HT1080 (cell line): Measurements from ENCODE around the gene EFCAB12. TPM values are rescaled to one million over a fixed set of nuclear protein-coding genes. Genes with fewer than 3 reads are reported as not detected.
"Not testable (repeated sequence)": the region's sequence is repeated elsewhere in the genome, so short reads cannot be mapped to it uniquely, and the experiment has no call there.

Experiments
- DNase-seq: peaks from one replicate; pipeline ENCODE4 v3.0.0-alpha.2; 2015; ENCODE audit warnings: low read depth
- total RNA-seq: library from RNA; depleted of rRNA; stranded (reverse); fragments of >200 nt; shearing (Covaris generic); gene quantifications from 2 replicates; pipeline ENCODE4 v1.2.3, GENCODE V29; 2014

The EFCAB12 gene
- total RNA-seq, 1 experiment from 2014 or later = not detected

DNA sequence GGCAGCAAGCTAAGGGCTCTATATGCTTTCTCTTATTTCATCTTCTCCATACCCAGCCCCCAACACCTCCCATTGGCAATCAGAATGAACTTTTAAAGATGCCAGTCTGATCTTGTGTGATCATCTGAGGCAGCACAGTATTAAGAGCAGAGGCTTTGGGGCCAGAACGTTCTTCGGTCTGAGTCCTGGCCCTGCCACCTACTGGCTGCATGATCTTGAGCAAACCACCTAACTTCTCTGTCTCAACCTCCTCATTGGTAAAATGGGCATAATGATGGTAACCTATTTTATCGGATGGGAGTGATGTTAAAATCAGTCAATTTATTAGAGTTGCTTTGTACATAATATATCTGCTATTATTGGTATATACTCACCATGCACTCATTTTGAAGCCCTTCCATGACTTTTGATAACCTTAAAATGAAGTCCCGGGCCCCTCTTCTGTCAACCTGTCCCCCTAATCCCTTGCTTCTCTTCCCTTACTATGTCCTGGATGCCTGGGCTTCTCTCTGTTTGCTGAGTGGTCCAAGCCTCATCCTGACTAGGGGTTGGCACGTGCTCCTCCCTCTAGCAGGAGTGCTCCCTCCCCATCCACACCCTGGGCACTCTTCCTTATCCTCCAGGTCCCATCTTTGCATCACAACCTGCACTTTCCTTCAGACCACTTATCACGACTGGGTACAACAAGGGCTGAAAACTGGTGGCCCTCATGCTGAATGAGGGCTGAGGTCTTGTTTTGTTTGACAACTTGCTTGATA lies 6.3 kb downstream of the EFCAB12 start:
- DNase-seq = no peak

- DNase-seq = no peak
Observed at GRCh38 chr3:129421236-129421883, 7.1 kb downstream of the EFCAB12 start.

DNA sequence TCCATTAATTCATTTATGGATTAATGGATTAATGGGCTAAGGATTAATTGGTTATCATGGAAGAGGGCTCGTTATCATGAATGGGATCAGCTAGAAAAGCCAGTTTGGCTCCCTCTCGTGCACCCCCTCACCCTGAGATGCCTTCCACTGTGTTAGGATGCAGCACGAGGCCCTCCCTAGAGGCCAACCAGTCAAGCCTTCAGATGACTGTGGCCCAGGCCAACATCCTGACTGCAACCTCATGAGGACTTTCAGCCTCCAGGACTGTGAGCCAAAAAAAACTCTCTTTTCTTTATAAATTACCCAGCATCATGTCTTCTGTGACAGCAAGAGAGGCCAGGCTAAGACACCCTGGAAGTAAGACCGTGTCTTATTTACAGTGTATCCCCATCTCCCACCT lies 9.0 kb downstream of the EFCAB12 start:
- no peak for DNase-seq

- no peak for DNase-seq
Observed at GRCh38 chr3:129418041-129418973, 10.1 kb downstream of the EFCAB12 start.

DNA sequence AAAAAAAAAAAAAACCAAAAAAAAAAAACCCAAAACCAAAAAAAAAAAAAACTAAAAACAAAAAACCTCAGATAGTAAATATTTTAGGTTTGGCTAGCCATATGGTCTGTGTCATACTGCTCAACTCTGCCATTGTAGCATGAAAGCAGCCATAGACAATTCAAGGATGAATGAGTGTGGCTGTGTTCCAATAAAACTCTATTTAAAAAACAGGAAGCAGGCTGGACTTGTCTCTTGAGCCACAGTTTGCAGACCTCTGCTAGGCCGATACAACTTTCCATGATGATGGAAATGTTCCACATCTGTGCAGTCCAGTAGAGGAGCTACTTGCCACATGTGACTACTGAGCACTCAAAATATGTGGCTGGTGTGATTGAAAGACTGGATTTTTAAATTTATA lies 11.1 kb downstream of the EFCAB12 start:
- no peak for DNase-seq

DNA sequence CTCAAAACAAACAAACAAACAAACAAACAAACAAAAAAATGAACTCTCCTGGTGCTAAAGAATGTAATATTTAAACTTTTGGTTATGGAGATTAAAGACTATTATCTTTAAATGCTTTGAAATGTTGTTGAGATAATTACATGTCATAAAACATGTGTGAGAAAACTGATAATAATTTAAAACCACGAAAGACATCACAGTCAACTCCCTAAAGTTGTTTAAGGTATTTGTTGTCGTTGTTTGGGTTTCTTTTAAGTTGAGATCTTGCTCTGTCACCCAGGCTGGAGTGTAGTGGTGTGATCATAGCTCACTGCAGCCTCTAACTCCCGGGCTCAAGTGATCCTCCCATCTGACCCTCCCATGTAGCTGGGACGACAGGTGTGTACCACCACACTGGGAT lies 12.0 kb downstream of the EFCAB12 start:
- DNase-seq = no peak

DNA sequence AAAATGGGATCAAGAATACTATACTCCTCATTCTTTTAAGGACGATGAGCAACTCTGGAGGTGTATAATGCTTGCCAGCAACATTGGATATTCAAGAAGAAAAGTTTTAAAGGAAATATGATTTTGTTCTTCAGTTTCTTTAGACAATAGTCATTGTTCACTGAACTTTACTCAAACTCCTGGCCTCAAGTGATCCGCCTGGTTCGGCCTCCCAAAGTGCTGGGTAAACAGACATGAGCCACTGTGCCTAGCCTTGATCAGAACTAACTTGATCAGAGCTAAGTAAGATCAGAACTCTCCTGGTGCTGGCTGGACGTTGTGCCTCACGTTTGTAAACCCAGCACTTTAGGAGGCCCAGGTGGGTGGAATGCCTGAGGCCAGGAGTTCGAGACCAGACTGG lies 12.6 kb downstream of the EFCAB12 start:
- no peak for DNase-seq

DNA sequence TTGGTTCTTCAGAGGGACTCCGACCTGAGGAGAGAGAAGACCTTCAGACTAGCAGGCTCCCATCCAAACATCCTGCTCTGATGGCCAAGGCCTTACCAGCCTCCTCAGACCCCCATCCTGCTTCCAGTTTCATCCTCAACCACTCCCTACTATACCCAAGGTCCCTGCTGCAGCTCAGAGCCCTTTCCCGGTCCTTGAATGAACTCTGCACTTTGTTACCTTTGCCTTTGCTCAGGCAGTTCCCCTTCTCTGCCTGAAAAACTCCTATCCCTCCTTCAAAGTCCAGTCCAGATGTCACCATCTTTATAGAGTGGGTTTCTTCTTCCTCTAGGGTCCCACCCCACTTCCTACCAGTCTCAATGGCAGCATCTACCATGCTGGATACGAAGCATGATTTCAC lies 13.1 kb downstream of the EFCAB12 start:
- no peak for DNase-seq

DNA sequence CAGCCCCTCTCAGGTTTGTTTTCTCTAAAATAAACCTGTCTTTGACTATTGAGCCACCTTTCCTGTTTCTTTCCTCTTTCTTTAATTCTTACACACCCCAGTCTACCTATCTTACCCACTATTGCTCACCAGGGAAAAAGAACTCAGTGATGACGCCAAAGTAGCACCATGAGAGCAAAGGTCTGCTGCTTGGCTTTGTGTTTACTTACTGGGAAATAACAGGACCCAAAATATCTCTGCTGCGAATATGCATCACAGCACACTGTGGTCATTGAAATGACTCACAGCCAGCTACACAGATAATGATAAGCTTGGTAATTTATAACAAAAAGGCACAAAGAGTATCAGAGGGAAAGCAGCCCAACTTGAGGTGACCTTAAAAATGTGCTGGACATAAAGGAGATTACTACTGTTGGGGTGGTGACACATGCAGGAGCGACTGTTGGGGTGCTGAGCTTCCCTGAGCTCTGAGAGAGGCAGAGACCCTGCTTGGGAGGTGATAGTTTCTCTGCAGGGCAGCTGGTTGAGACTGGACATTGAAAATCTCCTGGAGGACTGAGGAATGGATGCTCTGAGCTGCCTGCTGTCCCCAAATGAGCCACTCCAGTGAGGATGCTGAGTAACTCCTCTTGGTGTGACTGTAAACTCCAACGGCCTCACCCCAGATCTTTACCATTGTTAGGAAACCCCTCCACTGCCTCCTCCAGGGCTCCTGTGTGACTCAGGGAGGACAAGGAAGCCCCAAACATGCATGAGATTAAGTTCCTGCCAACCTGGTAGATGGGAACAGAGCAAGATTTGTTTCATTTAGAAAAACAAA lies 14.5 kb downstream of the EFCAB12 start:
- peak; percentile 90 for DNase-seq

DNA sequence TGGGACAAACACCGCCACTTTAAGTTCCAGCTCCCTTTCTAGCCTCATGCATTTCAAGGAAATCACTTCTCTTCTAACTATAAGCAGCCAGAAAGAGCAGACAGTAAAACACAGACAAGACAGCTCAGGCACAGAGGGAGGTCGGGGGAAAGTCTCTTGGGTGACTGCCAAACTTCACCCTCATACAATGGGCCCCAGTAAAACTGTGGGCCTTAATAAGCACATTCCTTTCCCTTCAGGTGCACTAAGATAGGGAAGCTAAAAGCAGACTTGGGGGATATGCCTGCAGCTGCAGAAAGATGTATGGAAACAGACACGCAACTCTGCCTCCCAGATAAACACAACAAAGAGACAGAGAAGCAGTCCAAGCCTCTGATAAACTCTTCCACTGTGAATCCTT lies 15.2 kb downstream of the EFCAB12 start:
- not testable (repeated sequence) for DNase-seq

DNA sequence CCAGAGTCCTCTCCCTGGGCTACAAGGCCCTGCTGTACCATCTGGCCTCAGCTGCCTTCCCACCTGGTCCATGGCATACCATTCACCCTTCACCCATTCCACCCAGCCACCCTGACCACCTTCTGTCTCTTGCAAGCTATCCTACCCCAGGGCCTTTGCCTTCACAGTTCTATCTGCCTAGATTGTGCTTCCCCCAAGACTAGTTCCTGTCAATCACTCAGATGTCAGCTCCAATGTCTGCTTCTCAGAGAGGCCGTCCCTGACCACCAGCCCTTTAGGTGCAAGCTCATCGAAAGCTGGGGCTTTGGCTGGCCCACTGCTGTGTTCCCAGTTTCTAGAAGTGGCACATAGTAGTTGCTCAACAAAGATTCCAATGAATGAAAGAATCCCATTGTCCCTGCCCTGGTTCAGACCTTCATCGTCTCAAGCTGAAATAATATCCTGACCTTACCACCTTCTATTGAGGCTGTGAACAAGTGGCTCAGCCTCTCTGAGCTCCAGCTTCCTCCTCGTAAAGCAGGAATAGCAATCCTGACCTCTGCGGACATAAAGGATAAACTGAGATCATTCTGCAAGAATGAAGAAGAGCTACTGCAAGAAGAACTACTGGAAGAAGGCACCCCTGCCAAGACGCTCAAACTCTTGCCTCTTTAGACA lies 15.8 kb downstream of the EFCAB12 start:
- no peak for DNase-seq

DNA sequence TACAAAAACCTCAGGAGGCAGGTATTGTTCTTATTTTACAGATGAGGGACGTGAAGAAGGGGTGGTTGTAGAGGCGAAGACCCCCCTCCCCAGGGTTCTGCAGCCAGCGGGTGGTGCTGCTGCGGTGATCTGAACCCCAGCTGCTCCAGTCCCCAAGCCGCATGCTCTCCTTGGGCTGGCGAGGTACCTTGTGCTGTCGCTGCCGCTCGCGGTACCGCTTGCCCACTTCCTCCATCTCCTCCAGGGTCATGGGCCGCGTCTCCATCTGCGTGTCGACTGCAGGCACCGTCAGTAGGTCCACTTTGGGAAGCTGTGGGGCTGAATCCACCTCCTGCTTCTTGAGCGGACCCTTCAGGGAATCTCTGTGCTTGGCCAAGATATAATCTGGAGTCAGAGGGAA lies 17.5 kb downstream of the EFCAB12 start:
- no peak for DNase-seq

GRCh38 chr3:129409541-129409940 lies 18.9 kb downstream of the EFCAB12 start:
- DNase-seq = no peak

DNA sequence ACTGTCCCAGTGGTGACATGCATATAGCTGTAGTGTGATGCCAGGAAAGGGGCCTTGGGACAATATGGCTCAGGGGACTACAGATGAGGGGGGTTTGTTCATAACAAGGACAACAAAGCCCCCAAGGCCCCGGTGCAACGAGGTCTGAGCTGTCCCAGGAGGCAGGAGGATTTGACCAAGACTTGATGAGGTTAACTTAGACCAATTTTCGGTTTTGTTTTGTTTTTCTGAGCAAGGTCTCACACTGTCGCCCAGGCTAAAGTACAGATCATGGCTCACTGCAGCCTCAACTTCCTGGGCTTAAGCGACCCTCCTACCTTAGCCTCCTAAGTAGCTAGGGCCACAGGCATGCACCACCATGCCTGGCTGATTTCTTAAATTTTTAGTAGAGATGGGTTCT lies 23.8 kb downstream of the EFCAB12 start:
- no peak for DNase-seq

DNA sequence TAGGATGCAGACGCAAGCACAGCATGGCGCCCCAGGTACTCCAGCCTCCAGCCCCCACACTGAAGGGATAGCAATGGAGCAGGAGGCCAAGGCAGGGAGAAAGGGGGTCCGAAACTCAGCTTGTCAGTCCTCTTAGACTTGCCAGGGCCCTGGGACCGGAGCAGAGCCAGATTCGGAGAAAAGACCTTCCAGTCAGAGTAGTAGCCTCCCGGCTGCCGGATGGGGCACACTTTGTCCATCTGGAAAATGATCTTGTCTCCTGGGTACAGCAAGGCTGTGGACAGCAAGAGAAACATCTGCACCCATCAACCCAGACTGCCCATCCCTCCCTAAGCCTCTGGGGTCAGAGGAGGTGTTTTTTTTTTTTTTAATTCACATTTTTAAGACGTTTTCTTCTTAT lies 24.3 kb downstream of the EFCAB12 start:
- DNase-seq = no peak

GRCh38 chr3:129403450-129403849 lies 25.0 kb downstream of the EFCAB12 start:
- no peak for DNase-seq

DNA sequence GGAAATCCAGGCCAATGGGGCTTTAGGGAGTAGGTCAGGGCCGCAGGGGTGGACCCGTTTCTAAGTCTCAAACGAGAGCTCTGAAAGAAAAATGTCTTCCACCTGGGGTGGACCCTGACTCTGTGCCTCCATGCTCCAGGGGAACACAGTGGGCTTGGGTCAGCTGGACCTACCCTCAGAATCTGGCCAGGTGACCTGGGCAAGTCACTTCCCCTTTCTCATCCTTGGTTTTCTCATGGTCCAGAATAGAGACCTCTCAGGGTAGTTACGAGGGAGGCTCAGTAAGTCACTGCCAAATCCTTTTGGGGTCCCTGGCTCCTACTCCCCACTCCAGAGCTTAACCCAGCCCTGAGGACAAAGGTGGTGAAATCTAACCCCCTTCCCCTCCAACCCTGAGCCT lies 25.8 kb downstream of the EFCAB12 start:
- DNase-seq = no peak

- no peak for DNase-seq
Observed at GRCh38 chr3:129402210-129402609, 26.2 kb downstream of the EFCAB12 start.

GRCh38 chr3:129399895-129400357 lies 28.5 kb downstream of the EFCAB12 start:
- DNase-seq = peak; percentile 83

DNA sequence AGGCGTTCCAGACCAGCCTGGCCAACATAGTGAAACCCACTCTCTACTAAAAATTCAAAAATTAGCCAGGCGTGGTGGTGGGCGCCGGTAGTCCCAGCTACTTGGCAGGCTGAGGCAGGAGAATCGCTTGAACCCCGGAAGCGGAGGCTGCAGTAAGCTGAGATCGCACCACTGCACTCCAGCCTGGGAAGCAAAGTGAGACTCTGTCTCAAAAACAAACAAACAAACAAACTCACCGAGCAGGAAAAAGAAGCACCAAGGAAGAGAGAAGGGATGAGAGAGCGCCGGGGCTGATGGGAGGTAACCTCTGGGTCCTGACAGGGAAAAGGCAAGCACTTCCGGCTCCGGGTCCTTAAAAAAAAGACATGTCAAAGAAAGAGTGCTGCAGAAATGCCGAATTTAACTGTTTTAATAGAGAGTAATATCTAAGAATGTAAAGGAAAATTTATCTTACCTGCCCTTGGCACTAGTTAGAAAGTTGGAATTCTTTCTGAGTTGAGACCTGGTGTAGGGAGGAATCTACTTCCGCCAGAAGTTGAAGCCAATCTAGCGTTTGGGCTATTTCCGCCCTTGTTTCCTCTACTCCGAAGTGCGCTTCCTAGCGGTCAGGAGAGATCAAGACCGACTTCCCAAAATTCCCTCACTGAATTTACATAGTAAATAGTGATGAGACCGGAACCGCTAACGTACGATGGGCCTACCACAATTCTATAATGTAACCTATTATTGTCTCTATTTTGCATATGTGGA lies 29.1 kb downstream of the EFCAB12 start:
- peak; percentile 95 for DNase-seq
